ENCODE results near the gene IPPK.

The IPPK gene

DNA sequence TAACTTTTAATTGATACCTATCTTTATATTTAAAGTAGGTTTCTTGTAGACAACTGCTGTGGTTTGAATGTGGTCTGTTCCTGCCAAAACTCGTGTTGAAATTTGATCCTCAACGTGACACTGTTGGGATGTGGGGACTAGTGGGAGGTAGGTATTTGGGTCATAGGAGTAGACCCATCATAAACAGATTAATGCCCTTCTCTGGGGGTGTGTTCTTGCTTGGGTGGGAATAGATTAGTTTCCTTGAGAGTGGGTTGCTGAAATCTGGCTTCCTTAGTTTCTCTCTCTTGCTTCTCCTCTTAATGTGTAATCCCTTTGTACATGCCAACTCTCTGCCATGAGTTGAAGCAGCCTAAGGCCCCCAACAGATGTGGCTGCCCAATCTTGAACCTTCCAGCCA, 34.6 kb upstream of the IPPK start:
- H3K4me3 ChIP-seq (ENCODE audit: low read length): no peak overlapping the region
- DNase-seq (ENCODE audit: low read depth, low spot score): no peak

DNA sequence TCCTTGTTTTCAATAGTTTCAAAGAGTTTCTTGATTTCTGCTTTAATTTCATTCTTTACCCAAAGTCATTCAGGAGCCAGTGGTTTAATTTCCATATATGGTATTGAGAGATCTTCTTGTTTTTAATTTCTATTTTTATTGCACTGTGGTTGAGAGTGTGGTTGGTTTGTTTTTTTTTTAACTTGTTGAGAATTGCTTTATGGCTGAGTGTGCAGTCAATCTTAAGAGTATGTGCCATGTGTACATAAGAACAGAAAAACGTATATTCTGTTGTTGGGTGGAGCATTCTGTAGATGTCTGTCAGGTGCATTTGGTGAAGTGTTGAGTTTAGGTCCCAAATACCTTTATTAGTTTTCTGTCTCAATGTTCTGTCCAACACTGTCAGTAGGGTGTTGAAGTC, 26.7 kb upstream of the IPPK start:
- peak; percentile 27 for DNase-seq (ENCODE audit: low read depth, low spot score)
- no peak overlapping the region for H3K4me3 ChIP-seq (ENCODE audit: low read length)

DNA sequence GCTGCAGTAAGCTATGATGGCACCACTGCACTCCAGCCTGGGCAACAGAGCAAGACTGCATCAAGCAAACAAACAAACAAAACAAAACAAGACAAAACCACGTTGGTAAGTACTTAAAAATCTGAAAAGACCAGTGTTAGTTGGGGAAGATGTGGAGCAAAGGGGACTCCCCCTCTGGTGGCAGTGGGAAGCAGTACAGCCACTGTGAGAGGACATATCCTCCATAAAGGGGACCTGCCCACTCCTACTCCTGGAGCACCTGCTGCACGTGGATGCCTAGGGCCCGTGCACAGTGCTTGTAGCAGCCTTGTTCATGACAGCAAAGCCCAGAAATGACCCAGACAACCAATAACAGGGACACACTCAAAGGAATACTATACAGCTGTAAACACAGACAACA, 17.0 kb upstream of the IPPK start:
- no peak overlapping the region for H3K4me3 ChIP-seq (ENCODE audit: low read length)
- peak; percentile 41 for DNase-seq (ENCODE audit: low read depth, low spot score)

- no peak overlapping the region for H3K4me3 ChIP-seq (ENCODE audit: low read length)
Measured at GRCh38 chr9:92685022-92685421, 15.1 kb upstream of the IPPK start.

DNA sequence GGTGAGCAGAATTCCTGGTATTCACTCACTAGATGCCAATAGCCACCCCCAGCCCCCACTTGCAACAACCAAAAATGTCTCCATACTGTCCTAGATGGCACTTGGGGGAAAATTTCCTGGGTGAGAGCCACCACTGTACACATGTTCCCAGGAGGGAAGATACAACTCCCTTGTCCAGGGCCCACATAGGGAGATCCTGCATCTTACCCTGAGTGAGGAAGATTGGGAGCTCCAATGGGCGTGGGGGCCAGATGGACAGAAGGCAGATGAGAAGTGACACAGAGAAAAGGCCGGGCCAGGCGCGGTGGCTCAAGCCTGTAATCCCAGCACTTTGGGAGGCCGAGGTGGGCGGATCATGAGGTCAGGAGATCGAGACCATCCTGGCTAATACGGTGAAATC, 12.3 kb upstream of the IPPK start:
- H3K4me3 ChIP-seq (ENCODE audit: low read length): no peak overlapping the region
- no peak for DNase-seq (ENCODE audit: low read depth, low spot score)

More at GRCh38 chr9:92685022-92685421, 15.1 kb upstream of the IPPK start:
- DNase-seq (ENCODE audit: low read depth, low spot score): no peak

- no peak for DNase-seq (ENCODE audit: low read depth, low spot score)
- H3K4me3 ChIP-seq (ENCODE audit: low read length): no peak overlapping the region
Measured at GRCh38 chr9:92680166-92681119, 10.5 kb upstream of the IPPK start.

GRCh38 chr9:92679413-92680165, 9.7 kb upstream of the IPPK start:
- H3K4me3 ChIP-seq (ENCODE audit: low read length): no peak overlapping the region
- DNase-seq (ENCODE audit: low read depth, low spot score): no peak

DNA sequence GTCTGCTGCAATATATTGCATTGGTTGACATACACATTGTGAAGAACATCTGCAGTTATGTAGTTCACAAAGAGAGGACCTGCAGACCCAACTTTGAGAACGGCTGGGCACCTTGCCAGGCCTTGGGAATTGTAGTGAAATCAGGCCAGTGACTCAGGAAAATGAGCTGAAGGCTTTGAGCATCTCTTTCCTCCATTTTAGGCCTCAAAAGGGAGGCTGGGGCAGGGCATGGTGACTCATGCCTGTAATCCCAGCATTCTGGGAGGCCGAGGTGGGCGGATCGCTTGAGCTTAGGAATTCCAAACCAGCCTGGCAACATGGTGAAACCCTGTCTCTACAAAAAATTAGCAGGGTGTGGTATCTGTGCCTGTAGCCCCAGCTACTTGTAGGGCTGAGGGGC, 1.4 kb upstream of the IPPK start:
- DNase-seq (ENCODE audit: low read depth, low spot score): no peak
- H3K4me3 ChIP-seq (ENCODE audit: low read length): peak overlapping the region; percentile 100

GRCh38 chr9:92669527-92669889, 423 bp downstream of the IPPK start:
- no peak for DNase-seq (ENCODE audit: low read depth, low spot score)
- peak overlapping the region; percentile 100 for H3K4me3 ChIP-seq (ENCODE audit: low read length)

GRCh38 chr9:92668746-92669526, 995 bp downstream of the IPPK start:
- H3K4me3 ChIP-seq (ENCODE audit: low read length): peak overlapping the region; percentile 100
- DNase-seq (ENCODE audit: low read depth, low spot score): no peak

DNA sequence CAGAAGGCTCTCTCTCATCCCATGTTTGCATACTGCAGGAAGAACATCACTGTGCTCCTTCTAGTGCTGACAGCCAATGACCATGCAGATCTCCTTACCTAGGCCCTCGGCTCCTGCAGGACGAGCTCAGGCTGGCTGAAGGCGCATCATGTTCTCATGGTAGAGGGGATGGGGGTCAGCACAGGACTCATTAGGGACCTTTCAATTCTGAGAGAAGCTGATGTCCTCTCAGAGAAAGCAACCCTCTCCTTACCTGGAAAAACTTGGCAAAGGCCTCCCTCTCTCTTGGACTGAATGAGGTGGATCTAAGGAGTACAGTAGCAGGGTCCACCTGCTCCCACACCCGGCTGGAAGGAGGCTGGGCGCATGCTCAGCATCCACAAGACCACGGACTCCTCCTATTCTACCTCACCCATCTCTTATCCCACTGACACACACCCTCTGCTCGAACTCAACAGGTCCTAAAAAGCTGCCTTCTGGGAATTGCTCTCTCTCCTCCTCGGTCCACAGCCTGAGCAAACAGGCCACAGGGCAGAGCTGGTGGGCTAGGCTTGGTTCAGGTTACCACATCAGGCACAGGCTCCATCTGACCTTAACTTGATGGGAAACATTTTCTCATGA, 2.9 kb downstream of the IPPK start:
- H3K4me3 ChIP-seq (ENCODE audit: low read length): no peak overlapping the region
- DNase-seq (ENCODE audit: low read depth, low spot score): no peak

DNA sequence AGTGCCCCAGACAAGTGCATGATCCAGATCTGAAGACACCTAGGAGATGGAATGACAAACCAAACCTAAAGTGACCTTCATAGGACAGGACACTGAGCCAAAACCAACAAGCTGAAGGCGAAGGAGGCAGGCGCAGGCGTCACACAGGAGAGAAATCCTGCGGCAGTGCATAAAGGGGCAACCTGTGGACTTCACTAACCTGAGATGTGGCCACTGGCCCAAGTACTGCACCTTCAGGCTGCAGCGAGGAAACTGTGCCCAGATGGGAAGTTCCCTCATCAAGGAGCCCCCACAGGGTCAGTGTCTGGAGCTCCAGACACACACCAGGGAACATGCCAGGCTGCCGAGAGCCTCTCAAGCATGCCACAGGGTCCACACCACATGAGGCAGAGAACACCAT, 3.7 kb downstream of the IPPK start:
- no peak for DNase-seq (ENCODE audit: low read depth, low spot score)
- H3K4me3 ChIP-seq (ENCODE audit: low read length): no peak overlapping the region

DNA sequence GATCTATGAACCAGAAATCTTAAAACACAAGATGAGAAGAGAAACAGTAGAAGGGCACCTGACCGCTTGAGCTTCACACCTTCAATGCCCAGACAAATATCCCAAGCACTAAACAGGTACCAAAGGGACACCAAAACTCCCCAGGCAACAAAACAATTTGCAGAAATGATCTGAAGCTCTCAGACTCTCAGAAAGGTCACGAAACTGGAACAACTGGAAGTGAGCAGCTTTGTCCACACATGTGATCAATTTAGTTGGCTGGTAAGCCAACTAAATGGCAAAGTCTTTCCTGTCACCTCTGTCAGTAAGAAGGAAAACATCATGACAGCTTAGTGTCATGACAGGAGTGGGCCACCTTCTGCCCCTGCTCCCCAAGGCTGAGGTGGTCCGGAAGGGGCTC, 4.1 kb downstream of the IPPK start:
- no peak for DNase-seq (ENCODE audit: low read depth, low spot score)
- no peak overlapping the region for H3K4me3 ChIP-seq (ENCODE audit: low read length)

GRCh38 chr9:92664394-92665152, 5.4 kb downstream of the IPPK start:
- no peak for DNase-seq (ENCODE audit: low read depth, low spot score)
- H3K4me3 ChIP-seq (ENCODE audit: low read length): no peak overlapping the region

DNA sequence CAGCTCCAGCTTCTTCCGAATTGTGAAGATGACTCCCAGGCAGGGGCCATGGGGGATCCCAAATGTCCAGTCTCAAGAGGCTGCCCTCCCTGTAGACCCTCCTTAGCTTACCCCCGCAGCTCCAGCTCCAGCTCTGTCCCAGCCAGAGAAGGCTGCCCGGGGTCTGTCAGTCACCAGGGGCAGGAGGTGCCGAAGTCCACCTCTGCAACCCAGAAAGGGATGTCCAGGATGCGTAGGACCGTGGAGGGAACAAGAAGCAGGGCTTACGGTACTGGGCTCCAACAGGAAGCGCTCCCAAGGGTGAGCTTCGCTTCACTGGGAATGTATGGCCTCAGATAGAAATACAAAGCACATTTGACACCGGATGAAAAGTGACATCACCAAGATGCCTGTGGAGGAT, 6.0 kb downstream of the IPPK start:
- no peak for DNase-seq (ENCODE audit: low read depth, low spot score)
- no peak overlapping the region for H3K4me3 ChIP-seq (ENCODE audit: low read length)

DNA sequence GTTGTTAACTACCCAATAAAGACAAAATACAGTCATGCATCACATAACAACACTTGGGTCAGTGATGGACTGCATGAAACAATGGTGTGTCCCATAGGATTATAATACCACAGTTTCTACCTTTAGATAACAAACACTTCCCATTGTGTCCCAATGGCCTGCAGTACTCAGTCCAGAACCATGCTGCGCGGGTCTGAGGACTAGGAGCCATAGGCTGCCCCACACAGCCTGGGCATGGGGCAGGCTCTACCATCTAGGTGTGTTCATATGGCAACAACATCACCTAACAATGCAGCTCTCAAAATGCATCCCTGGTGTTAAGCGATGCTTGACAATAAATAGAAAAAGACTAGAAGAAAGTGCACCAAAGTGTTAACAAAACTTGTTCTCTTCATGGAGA, 6.8 kb downstream of the IPPK start:
- DNase-seq (ENCODE audit: low read depth, low spot score): no peak
- no peak overlapping the region for H3K4me3 ChIP-seq (ENCODE audit: low read length)

DNA sequence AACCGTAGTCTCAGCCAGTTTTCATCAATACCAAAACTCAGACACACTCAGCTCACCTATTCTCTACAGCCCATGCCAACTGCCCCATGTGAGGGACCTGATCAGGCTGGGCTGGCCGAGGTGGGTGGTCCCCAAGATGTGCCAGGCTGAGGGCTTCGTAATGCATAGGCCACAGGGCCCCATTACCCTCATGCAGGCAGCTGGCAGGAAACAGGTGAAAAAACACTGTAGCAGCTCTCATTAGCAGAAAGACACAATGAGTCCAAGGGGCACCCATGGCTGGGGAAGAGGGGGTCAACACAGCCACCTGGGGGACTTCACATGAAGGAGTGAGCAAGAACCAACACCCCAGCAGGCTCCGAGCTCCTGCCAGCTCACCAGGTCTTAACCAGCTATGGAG, 8.2 kb downstream of the IPPK start:
- no peak for DNase-seq (ENCODE audit: low read depth, low spot score)
- H3K4me3 ChIP-seq (ENCODE audit: low read length): no peak overlapping the region

GRCh38 chr9:92661127-92661526, 8.8 kb downstream of the IPPK start:
- no peak for DNase-seq (ENCODE audit: low read depth, low spot score)
- H3K4me3 ChIP-seq (ENCODE audit: low read length): no peak overlapping the region

DNA sequence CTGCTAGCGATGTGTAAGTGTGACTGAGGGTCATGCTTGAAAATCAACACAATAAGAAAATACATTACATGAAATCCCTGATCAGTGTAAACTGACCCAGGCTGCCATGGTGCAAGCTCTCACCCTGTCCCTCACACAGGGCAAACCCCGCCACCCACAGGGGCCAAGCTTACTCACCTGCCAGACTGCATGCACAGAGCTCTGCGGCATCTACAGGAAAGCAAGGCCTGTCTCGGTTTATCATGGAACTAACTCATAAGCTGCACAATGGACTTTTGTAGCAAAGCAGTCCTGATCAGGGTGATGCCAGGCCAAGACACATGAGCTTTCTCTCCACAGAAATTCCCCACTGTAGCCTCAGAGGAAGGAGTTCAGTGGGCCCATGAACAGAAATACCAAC, 9.7 kb downstream of the IPPK start:
- DNase-seq (ENCODE audit: low read depth, low spot score): no peak
- H3K4me3 ChIP-seq (ENCODE audit: low read length): no peak overlapping the region
